A673 (cell line): ENCODE data around the gene PEA15. TPM values are rescaled to one million over a fixed set of nuclear protein-coding genes. Genes with fewer than 3 reads are reported as not detected.

ENCODE experiments used
- BruUV-seq: library from RNA; stranded (reverse); fragments of 400-500 nt; replicated peaks from 2 replicates; lab custom pipeline; 2021; lab: Mats Ljungman, UMichigan
- CTCF ChIA-PET: fragments of 300-600 bp; sonication (Branson Sonifier 250); formaldehyde crosslinking; loops from one replicate; lab custom pipeline; 2022; ENCODE audit warnings: antibody characterized with exemption; lab: Charles Lee
- POLR2A ChIA-PET: fragments of 300-600 bp; sonication (Branson Sonifier 250); formaldehyde crosslinking; loops from one replicate; lab custom pipeline; 2022; ENCODE audit warnings: antibody characterized with exemption; ENCODE audit not compliant: low non-redundant PET; lab: Charles Lee
- DNase-seq: peaks from one replicate; pipeline ENCODE4 v3.0.0-alpha.2; 2015; ENCODE audit warnings: low spot score
- H3K27ac ChIP-seq: fragments of 200-600 bp; sonication (generic); 2 replicates; pipeline ENCODE4 v1.5.1; 2016; ENCODE audit warnings: mixed run types, low read depth, mild to moderate bottlenecking, mixed read lengths, antibody characterized with exemption, low read length; ENCODE audit not compliant: poor library complexity, severe bottlenecking
- H3K27me3 ChIP-seq: fragments of 200-600 bp; sonication (generic); replicated peaks from 2 replicates; pipeline ENCODE4 v1.6.1; 2017; ENCODE audit warnings: mixed run types, low read depth, mild to moderate bottlenecking, mixed read lengths, antibody characterized with exemption, low read length; ENCODE audit not compliant: insufficient read depth, poor library complexity
- H3K36me3 ChIP-seq: fragments of 200-600 bp; sonication (generic); 2 replicates; pipeline ENCODE4 v1.6.1; 2016; ENCODE audit warnings: mixed run types, mild to moderate bottlenecking, mixed read lengths, antibody characterized with exemption, low read length; ENCODE audit not compliant: insufficient read depth, poor library complexity, severe bottlenecking
- H3K4me1 ChIP-seq: fragments of 200-600 bp; sonication (generic); 2 replicates; pipeline ENCODE4 v1.6.1; 2017; ENCODE audit warnings: mixed run types, mild to moderate bottlenecking, mixed read lengths, antibody characterized with exemption, low read length; ENCODE audit not compliant: insufficient read depth, poor library complexity, severe bottlenecking
- H3K4me3 ChIP-seq: fragments of 200-600 bp; sonication (generic); 2 replicates; pipeline ENCODE4 v1.5.1; 2016; ENCODE audit warnings: low read depth, mixed run types, mild to moderate bottlenecking, mixed read lengths, low read length; ENCODE audit not compliant: poor library complexity, severe bottlenecking
- H3K9me3 ChIP-seq: fragments of 200-600 bp; sonication (generic); 2 replicates; pipeline ENCODE4 v1.6.1; 2016; ENCODE audit warnings: mixed run types, low read depth, mild to moderate bottlenecking, mixed read lengths, antibody characterized with exemption, low read length; ENCODE audit not compliant: poor library complexity, severe bottlenecking
- EZH2 ChIP-seq: fragments of 200-600 bp; sonication (generic); IDR thresholded peaks from 2 replicates; pipeline ENCODE4 v1.6.1; 2017; ENCODE audit warnings: borderline replicate concordance, low read depth, mild to moderate bottlenecking, mixed read lengths, antibody characterized with exemption, low read length; ENCODE audit not compliant: poor library complexity, severe bottlenecking
- intact Hi-C: fragments of 100-400 bp; cut with micrococcal nuclease; formaldehyde crosslinking; loops from one replicate; pipeline ENCODE4 v1.10.0; 2022; ENCODE audit not compliant: unreplicated experiment
- total RNA-seq: library from RNA; stranded (reverse); gene quantifications from 2 replicates; pipeline ENCODE4 v1.2.3, GENCODE V29; 2021
- TF ChIP-seq, protein P1 (sequence below): fragments of 300-800, 200-600 bp; sonication (generic); conservative IDR thresholded peaks from 2 replicates; pipeline ENCODE4 v1.5.1; 2017; ENCODE audit warnings: low read depth, mild to moderate bottlenecking, antibody characterized with exemption, low read length, moderate library complexity, mixed read lengths

Gene PEA15
- total RNA-seq, 1 experiment from 2014 or later = 87.7 TPM

DNA sequence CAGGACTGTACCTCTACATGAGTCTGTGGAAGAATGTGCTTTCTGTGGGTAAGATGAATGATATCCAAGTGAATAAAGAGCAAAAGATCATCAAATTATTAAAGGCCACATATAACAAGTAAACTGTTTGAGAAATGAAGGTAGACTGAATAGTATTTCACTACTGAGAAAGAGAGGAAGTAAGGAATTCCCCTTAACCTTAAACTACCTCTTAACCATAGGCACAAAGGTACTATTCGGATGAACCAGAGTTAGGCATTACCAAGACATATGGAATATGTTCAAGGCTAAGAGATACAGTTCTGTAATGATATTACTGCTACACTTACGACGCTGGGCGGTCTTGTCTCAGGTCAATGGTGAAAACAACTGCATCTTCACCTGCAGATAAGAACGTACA is 31.6 kb downstream of the PEA15 start:
- H3K4me3 ChIP-seq = no peak overlapping the region
- H3K9me3 ChIP-seq = no peaks in the 10 kb centered on the region
- POLR2A ChIA-PET = no interaction called here
- H3K36me3 ChIP-seq = peaks cover 78% of the 10 kb centered on the region
- CTCF ChIA-PET = no interaction called here
- DNase-seq = no peak
- no TSS peak for BruUV-seq
- no peaks in the 10 kb centered on the region for H3K27me3 ChIP-seq
- TF ChIP-seq, protein P1, sequence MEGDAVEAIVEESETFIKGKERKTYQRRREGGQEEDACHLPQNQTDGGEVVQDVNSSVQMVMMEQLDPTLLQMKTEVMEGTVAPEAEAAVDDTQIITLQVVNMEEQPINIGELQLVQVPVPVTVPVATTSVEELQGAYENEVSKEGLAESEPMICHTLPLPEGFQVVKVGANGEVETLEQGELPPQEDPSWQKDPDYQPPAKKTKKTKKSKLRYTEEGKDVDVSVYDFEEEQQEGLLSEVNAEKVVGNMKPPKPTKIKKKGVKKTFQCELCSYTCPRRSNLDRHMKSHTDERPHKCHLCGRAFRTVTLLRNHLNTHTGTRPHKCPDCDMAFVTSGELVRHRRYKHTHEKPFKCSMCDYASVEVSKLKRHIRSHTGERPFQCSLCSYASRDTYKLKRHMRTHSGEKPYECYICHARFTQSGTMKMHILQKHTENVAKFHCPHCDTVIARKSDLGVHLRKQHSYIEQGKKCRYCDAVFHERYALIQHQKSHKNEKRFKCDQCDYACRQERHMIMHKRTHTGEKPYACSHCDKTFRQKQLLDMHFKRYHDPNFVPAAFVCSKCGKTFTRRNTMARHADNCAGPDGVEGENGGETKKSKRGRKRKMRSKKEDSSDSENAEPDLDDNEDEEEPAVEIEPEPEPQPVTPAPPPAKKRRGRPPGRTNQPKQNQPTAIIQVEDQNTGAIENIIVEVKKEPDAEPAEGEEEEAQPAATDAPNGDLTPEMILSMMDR = no peak
- no peak for TF ChIP-seq EZH2
- H3K27ac ChIP-seq = no peak overlapping the region
- intact Hi-C loops = no loop called here
- no peaks in the 10 kb centered on the region for H3K4me1 ChIP-seq

DNA sequence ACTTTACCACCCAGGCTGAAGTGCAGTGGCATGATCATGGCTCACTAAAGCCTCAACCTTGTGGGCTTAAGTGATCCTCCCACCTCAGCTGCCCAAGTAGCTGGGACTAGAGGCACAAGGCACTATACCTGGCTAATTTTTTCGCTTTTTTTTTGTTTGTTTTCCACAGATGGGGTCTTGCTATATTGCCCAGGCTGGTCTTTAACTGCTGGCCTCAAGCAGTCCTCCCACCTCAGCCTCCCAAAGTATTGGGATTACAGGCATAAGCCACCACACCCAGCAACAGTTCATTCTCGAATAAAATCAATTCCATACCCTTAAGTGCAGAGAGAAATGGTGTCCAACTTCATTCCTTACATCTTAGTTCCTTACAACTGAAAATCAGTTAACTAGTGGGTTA is 32.4 kb downstream of the PEA15 start:
- Histone ChIP-seq H3K27ac (no peak overlapping the region), H3K4me3 (no peak overlapping the region)
- CTCF ChIA-PET = no interaction called here

DNA sequence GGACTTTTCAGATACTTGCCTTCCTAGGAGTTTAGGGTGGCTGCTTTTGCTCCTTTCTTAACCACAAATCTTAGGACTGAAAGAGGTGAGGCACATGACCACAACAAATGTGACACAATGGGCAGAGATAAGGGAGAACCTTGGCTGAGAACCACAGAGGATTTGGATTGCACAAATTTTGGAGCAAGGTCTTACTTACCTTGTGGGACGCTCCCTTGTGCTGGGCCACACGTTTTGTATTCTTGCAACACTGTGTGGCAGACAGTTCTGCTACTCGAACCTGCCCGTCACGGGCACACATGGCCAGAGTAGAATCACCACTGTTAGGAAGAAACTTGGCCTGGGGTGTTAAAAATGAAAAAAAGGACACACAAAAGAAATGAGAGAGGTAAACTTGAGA is 33.2 kb downstream of the PEA15 start:
- H3K27me3 ChIP-seq = no peaks in the 10 kb centered on the region
- peaks cover 77% of the 10 kb centered on the region for H3K36me3 ChIP-seq
- no peaks in the 10 kb centered on the region for H3K9me3 ChIP-seq
- DNase-seq = no peak
- H3K4me1 ChIP-seq = no peaks in the 10 kb centered on the region
- intact Hi-C loops = no loop called here
- CTCF ChIA-PET = no interaction called here
- no peak overlapping the region for H3K27ac ChIP-seq
- POLR2A ChIA-PET = no interaction called here
- BruUV-seq = no TSS peak
- no peak for TF ChIP-seq EZH2
- TF ChIP-seq, protein P1 = no peak
- H3K4me3 ChIP-seq = no peak overlapping the region

More for the DNA sequence above, 32.4 kb downstream of the PEA15 start:
- Histone ChIP-seq H3K4me1 (no peaks in the 10 kb centered on the region), H3K27me3 (no peaks in the 10 kb centered on the region), H3K9me3 (no peaks in the 10 kb centered on the region), H3K36me3 (peaks cover 76% of the 10 kb centered on the region)
- intact Hi-C loops = no loop called here
- no peak for DNase-seq
- TF ChIP-seq, protein P1 = no peak
- TF ChIP-seq EZH2 = no peak
- no TSS peak for BruUV-seq
- POLR2A ChIA-PET = no interaction called here
